SK-N-SH (cell line): ENCODE data around the gene SLC44A5.

ENCODE experiments used
- CTCF ChIP-seq: fragments of 200-600 bp; sonication (generic); IDR thresholded peaks from 2 replicates; pipeline ENCODE4 v1.6.1; 2017; ENCODE audit warnings: antibody characterized with exemption, mild to moderate bottlenecking, moderate library complexity
- ELF1 ChIP-seq: IDR thresholded peaks from 2 replicates; pipeline ENCODE4 v1.4.0; 2012
- IRF3 ChIP-seq: fragments of 150-350 bp; IDR thresholded peaks from 2 replicates; pipeline ENCODE4 v1.6.1; 2016; ENCODE audit warnings: mild to moderate bottlenecking, low read depth, low read length
- MAX ChIP-seq: IDR thresholded peaks from 2 replicates; pipeline ENCODE4 v1.4.0; 2012; ENCODE audit warnings: low read depth
- NRF1 ChIP-seq: IDR thresholded peaks from 2 replicates; pipeline ENCODE4 v1.6.1; 2012; ENCODE audit warnings: low read depth, mild to moderate bottlenecking, low read length
- POLR2AphosphoS5 ChIP-seq: IDR thresholded peaks from 2 replicates; pipeline ENCODE4 v1.6.1; 2012; ENCODE audit warnings: low read depth, low read length
- RAD21 ChIP-seq: IDR thresholded peaks from 2 replicates; pipeline ENCODE4 v1.6.1; 2012; ENCODE audit warnings: mild to moderate bottlenecking, low read length
- SMC3 ChIP-seq: IDR thresholded peaks from 2 replicates; pipeline ENCODE4 v1.6.1; 2012; ENCODE audit warnings: low read depth, low read length, improper control_type of control experiment
- TAF1 ChIP-seq: IDR thresholded peaks from 2 replicates; pipeline ENCODE4 v1.6.1; 2012; ENCODE audit warnings: low read depth, mild to moderate bottlenecking, low read length, moderate library complexity, borderline replicate concordance
- TCF12 ChIP-seq: IDR thresholded peaks from 2 replicates; pipeline ENCODE4 v1.4.0; 2012
- TEAD4 ChIP-seq: IDR thresholded peaks from 2 replicates; pipeline ENCODE4 v1.4.0; 2012; ENCODE audit warnings: mild to moderate bottlenecking, borderline replicate concordance; ENCODE audit not compliant: insufficient read depth

- TF ChIP-seq CTCF = no peak
- no peak for TF ChIP-seq RAD21
- no peak for TF ChIP-seq TEAD4
- TF ChIP-seq SMC3 = no peak
- TF ChIP-seq POLR2AphosphoS5 = no peak
- TF ChIP-seq TCF12 = no peak
- TF ChIP-seq NRF1 = no peak
- no peak for TF ChIP-seq MAX
- no peak for TF ChIP-seq IRF3
- no peak for TF ChIP-seq TAF1
- no peak for TF ChIP-seq ELF1
Measured at GRCh38 chr1:75276385-75276784, 334.5 kb downstream of the SLC44A5 start.
